Measurements from ENCODE around the gene THAP5.

Gene THAP5

GRCh38 chr7:108533712-108534111 lies 35.8 kb downstream of the THAP5 start:
- no peak for DNase-seq (ENCODE audit: low read depth in 2 of 2)

- DNase-seq (ENCODE audit: low read depth in 2 of 2), result no peak
Observed at GRCh38 chr7:108529341-108529740, 40.2 kb downstream of the THAP5 start.

GRCh38 chr7:108528183-108528712 lies 41.3 kb downstream of the THAP5 start:
- DNase-seq (ENCODE audit: low read depth in 2 of 2), result no peak

- DNase-seq (ENCODE audit: low read depth in 2 of 2), result no peak
Observed at GRCh38 chr7:108526768-108527017, 42.8 kb downstream of the THAP5 start.

- peak; percentile 100 for DNase-seq (ENCODE audit: low read depth in 2 of 2)
Observed at GRCh38 chr7:108525985-108526767, 43.3 kb downstream of the THAP5 start, which contains the start of gene PNPLA8. PNPLA8 (minus strand) TSS chr7:108526135; CDS start chr7:108515491, 10,644 bp downstream.

GRCh38 chr7:108525327-108525984 lies 44.0 kb downstream of the THAP5 start:
- peak in 1 of 2 donors; percentile 25 for DNase-seq (ENCODE audit: low read depth in 2 of 2)

GRCh38 chr7:108522780-108523179 lies 46.7 kb downstream of the THAP5 start:
- no peak for DNase-seq (ENCODE audit: low read depth in 2 of 2)

- no peak for DNase-seq (ENCODE audit: low read depth in 2 of 2)
Observed at GRCh38 chr7:108517951-108518350, 51.6 kb downstream of the THAP5 start.

- DNase-seq (ENCODE audit: low read depth in 2 of 2), result no peak
Observed at GRCh38 chr7:108515630-108516029, 53.9 kb downstream of the THAP5 start.

GRCh38 chr7:108515013-108515412 lies 54.5 kb downstream of the THAP5 start:
- no peak for DNase-seq (ENCODE audit: low read depth in 2 of 2)
